Uterus (tissue), 4 donors: ENCODE measurements around the gene ITPRIPL2. TPM values are rescaled to one million over a fixed set of nuclear protein-coding genes. Genes with fewer than 3 reads are reported as not detected.

Source experiments
- DNase-seq, 2 donors: peaks; one replicate each; pipeline ENCODE4 v3.0.0-alpha.2; 2019 to 2020
- H3K27ac ChIP-seq, 2 donors: fragments of 200-600 bp; sonication (generic); 1 replicate in 1 of 2; 2 replicates in 1 of 2; pipeline ENCODE4 v1.5.1; 2016 to 2018
- H3K27me3 ChIP-seq, 2 donors: fragments of 200-600 bp; sonication (generic); one replicate each; pipeline ENCODE4 v1.5.1; 2018 to 2019; ENCODE audit warnings: control low read depth in 1 of 2
- H3K36me3 ChIP-seq, 2 donors: fragments of 200-600 bp; sonication (generic); one replicate each; pipeline ENCODE4 v1.5.1; 2019; ENCODE audit warnings: control low read depth in 1 of 2
- H3K4me1 ChIP-seq, 2 donors: fragments of 200-600 bp; sonication (generic); one replicate each; pipeline ENCODE4 v1.5.1; 2018 to 2019; ENCODE audit warnings: control low read depth in 1 of 2
- H3K4me3 ChIP-seq, 2 donors: fragments of 200-600 bp; sonication (generic); 1 replicate in 1 of 2; 2 replicates in 1 of 2; pipeline ENCODE4 v1.5.1; 2018 to 2019; ENCODE audit warnings: mild to moderate bottlenecking in 1 of 2
- H3K9me3 ChIP-seq, 2 donors: fragments of 200-600 bp; sonication (generic); one replicate each; pipeline ENCODE4 v1.5.1; 2019; ENCODE audit warnings: control low read depth in 1 of 2
- POLR2A ChIP-seq, 2 donors: fragments of 450-650 bp; IDR thresholded peaks; one replicate each; pipeline ENCODE4 v1.6.1; 2016; ENCODE audit warnings: antibody characterized with exemption in 2 of 2, mild to moderate bottlenecking in 1 of 2, moderate library complexity in 1 of 2
- intact Hi-C: fragments of 100-400 bp; cut with DNase I; formaldehyde crosslinking; loops from one replicate; pipeline ENCODE4 v1.15.1; 2023; ENCODE audit warnings: low total_unique reads
- total RNA-seq, 4 donors: library from RNA; depleted of rRNA in 3 of 4; stranded (reverse); fragments of >200 nt in 3 of 4; gene quantifications; one replicate each; pipeline versions ENCODE4 v1.1.0 to v1.2.4, GENCODE V29; 2014 to 2023
- TF ChIP-seq, protein P1 (sequence below), 4 experiments: fragments of 200-600 bp in 2 of 4; fragments of 450-650 bp in 2 of 4; sonication (generic) in 2 of 4; IDR thresholded peaks; one replicate each; pipeline ENCODE4 v1.5.1; 2016 to 2019; ENCODE audit warnings: antibody characterized with exemption in 4 of 4, mild to moderate bottlenecking in 2 of 4, moderate library complexity in 1 of 4
- donor health status: DM: yes; HTN: yes; CAD: no.

ITPRIPL2 gene
- total RNA-seq, 4 donors from 2014 or later = 17.9 to 74.1 (median 43.7) TPM

DNA sequence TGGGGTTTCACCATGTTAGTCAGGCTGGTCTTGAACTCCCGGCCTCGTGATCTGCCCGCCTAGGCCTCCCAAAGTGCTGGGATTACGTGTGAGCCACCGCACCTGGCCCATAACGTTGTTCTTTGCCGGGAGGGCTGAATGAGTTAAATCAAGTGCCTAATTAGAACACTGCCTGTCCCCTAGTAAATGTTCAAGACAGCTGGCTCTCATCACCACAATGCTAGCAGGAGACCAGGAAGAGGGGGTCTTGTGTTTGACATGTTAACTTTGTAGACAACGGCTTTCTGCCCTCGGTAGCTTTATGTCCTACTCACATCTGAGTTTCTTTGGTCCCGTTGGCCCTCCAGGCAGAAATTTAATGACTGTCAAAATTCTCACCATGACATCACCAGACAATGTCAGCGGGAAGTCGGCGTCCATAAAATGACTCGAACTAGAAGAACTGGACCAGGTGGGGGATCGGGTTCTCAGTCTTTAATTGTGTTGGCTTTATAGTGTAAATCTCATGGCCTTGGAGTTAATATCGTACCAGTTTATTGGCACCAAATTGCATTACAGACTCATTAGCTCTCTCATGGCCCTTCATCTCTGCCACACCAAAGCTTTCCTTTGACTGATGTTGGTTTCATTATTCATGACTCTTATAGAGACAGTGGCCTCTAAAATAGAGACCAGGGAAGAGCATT is 11.4 kb upstream of the ITPRIPL2 start:
- no peaks in the 10 kb centered on the region for H3K9me3 ChIP-seq
- DNase-seq = no peak
- TF ChIP-seq POLR2A (IDR thresholded peaks at IDR 0.05) = no peak
- TF ChIP-seq, protein P1, sequence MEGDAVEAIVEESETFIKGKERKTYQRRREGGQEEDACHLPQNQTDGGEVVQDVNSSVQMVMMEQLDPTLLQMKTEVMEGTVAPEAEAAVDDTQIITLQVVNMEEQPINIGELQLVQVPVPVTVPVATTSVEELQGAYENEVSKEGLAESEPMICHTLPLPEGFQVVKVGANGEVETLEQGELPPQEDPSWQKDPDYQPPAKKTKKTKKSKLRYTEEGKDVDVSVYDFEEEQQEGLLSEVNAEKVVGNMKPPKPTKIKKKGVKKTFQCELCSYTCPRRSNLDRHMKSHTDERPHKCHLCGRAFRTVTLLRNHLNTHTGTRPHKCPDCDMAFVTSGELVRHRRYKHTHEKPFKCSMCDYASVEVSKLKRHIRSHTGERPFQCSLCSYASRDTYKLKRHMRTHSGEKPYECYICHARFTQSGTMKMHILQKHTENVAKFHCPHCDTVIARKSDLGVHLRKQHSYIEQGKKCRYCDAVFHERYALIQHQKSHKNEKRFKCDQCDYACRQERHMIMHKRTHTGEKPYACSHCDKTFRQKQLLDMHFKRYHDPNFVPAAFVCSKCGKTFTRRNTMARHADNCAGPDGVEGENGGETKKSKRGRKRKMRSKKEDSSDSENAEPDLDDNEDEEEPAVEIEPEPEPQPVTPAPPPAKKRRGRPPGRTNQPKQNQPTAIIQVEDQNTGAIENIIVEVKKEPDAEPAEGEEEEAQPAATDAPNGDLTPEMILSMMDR (IDR thresholded peaks at IDR 0.05) = no peak
- no peak overlapping the region for H3K4me3 ChIP-seq
- no peaks in the 10 kb centered on the region for H3K27me3 ChIP-seq
- H3K4me1 ChIP-seq = no peaks in the 10 kb centered on the region
- no peak overlapping the region for H3K27ac ChIP-seq
- no peaks in the 10 kb centered on the region for H3K36me3 ChIP-seq
- intact Hi-C loops = no loop called here

DNA sequence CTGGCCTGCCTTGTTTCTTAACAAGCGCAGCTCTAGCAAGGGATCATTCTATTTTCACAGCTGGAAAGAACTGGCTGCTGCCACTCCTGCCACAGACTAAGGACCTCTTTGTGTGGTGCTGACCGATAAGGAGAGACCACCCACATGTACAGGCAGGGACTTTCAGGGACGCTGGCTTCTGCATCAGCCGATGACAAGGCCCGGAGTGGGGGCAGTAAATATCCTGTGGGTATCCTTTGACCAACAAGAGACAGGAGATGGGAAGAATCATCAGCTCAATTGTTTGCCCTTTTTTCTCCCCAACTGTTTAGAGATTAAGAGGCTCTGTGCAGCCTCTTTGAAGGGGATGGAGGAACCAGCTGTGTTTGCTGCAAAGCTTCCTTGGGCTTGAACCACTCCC is 9.2 kb upstream of the ITPRIPL2 start:
- Histone ChIP-seq H3K36me3 (no peaks in the 10 kb centered on the region), H3K27me3 (no peaks in the 10 kb centered on the region), H3K4me3 (no peak overlapping the region), H3K27ac (no peak overlapping the region), H3K9me3 (no peaks in the 10 kb centered on the region), H3K4me1 (no peaks in the 10 kb centered on the region)
- DNase-seq = no peak
- TF ChIP-seq, protein P1 (IDR thresholded peaks at IDR 0.05) = no peak
- TF ChIP-seq POLR2A (IDR thresholded peaks at IDR 0.05) = no peak
- intact Hi-C loops = no loop called here

DNA sequence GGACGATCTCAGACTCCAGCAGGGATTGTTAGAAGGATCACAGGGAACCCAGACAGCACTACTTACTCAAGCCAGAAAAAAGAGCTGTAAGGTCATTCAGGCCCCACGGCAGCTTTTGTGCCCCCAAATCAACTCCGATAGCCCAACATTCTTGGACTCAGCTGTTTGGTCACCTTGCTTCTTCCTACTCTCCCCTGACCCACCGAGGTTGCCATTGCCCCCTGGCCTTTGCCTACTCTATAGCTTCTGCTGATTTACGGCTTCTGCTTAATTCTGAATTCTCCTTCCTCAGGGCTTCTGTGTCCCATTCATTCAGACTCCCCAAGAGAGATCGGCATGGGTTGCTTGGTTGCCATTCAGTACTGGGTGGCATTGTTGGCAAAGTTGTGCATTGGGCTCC is 8.6 kb upstream of the ITPRIPL2 start:
- no peak for TF ChIP-seq POLR2A (IDR thresholded peaks at IDR 0.05)
- TF ChIP-seq, protein P1 (IDR thresholded peaks at IDR 0.05) = no peak
- H3K36me3 ChIP-seq = no peaks in the 10 kb centered on the region
- no peaks in the 10 kb centered on the region for H3K9me3 ChIP-seq
- no peak overlapping the region for H3K4me3 ChIP-seq
- intact Hi-C loops = no loop called here
- H3K27me3 ChIP-seq = no peaks in the 10 kb centered on the region
- DNase-seq = no peak
- H3K27ac ChIP-seq = no peak overlapping the region
- no peaks in the 10 kb centered on the region for H3K4me1 ChIP-seq

DNA sequence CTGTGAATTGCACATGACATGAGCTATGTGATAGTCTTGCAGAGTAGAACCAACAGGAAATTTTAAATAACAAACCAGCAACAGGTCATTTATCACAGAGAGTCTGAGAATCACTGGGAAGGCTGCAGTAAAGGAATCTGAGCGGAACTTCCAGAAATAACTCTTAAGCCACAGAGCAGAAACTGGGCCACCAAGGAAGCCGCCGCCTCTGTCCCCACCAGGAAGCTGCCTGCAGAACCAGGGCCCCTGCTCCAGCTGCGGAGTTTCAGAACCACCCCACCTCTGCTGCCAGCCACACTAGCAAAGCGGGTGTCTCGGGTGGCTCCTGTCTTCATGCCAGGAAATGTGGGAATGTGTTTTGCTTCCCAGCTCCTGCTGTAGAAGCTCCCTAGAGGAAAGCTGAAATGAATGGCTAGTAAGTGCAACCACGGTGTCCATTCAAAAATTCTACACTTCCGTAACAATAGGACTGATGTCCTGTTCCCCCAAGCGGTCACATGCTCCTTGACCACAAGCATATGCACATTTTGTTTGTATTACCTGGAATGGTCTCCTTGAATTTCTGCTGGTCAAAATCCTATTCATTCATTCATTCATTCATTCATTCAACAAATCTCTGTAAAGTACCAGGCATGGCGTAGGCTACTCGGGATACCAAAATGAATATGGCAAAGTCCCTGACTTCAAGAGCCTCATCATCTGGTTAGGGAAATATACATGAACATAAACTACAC is 7.7 kb upstream of the ITPRIPL2 start:
- H3K27ac ChIP-seq = no peak overlapping the region
- intact Hi-C loops = no loop called here

DNA sequence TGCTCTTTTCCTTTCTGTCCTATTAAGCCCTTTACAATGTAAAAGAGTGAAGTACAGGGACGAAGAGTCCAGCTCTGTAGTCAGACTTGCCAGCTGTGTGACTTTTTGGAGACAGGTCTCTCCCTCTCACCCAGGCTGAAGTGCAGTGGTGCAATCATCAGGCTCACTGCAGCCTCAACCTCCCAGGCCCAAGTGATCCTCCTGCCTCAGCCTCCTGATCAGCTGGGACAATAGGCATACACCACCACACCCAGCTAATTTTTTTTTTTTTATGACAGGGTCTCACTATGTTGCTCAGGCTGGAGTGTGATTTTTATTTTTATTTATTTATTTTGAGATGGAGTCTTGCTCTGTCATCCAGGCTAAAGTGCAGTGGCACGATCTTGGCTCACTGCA is 7.1 kb upstream of the ITPRIPL2 start:
- DNase-seq = no peak
- no peaks in the 10 kb centered on the region for H3K27me3 ChIP-seq
- intact Hi-C loops = no loop called here
- no peak overlapping the region for H3K4me3 ChIP-seq
- H3K27ac ChIP-seq = no peak overlapping the region
- H3K36me3 ChIP-seq = no peaks in the 10 kb centered on the region
- H3K9me3 ChIP-seq = no peaks in the 10 kb centered on the region
- TF ChIP-seq, protein P1 (IDR thresholded peaks at IDR 0.05) = no peak
- no peak for TF ChIP-seq POLR2A (IDR thresholded peaks at IDR 0.05)
- no peaks in the 10 kb centered on the region for H3K4me1 ChIP-seq

More for the DNA sequence above, 7.7 kb upstream of the ITPRIPL2 start:
- H3K27me3 ChIP-seq = no peaks in the 10 kb centered on the region
- H3K4me1 ChIP-seq = no peaks in the 10 kb centered on the region
- no peak for TF ChIP-seq POLR2A (IDR thresholded peaks at IDR 0.05)
- TF ChIP-seq, protein P1 (IDR thresholded peaks at IDR 0.05) = no peak
- no peak for DNase-seq
- no peaks in the 10 kb centered on the region for H3K36me3 ChIP-seq
- H3K9me3 ChIP-seq = no peaks in the 10 kb centered on the region
- H3K4me3 ChIP-seq = no peak overlapping the region
